HCT116 (cell line): ENCODE data around the gene COPS9. TPM values are rescaled to one million over a fixed set of nuclear protein-coding genes. Genes with fewer than 3 reads are reported as not detected.

Experiments used
- ATAC-seq: fragments of 200-7000 bp; cut with Tn5 transposase; 2 replicates; pipeline ENCODE4 v1.9.1; 2020; ENCODE audit warnings: mild to moderate bottlenecking, moderate library complexity
- BruUV-seq: library from RNA; stranded (reverse); fragments of 400-500 nt; replicated peaks from 2 replicates; lab custom pipeline; 2021; lab: Mats Ljungman, UMichigan
- CTCF ChIA-PET: fragments of 300-600 bp; sonication (Branson Sonifier 250); formaldehyde crosslinking; loops from one replicate; lab custom pipeline; 2021; ENCODE audit warnings: antibody characterized with exemption; lab: Charles Lee
- POLR2A ChIA-PET: fragments of 300-600, 350-600 bp; sonication (Branson Sonifier 250); formaldehyde crosslinking; loops from one replicate; lab custom pipeline; 2021; ENCODE audit warnings: antibody characterized with exemption; lab: Charles Lee
- RAD21 ChIA-PET, 2 experiments: fragments of 300-600 bp; sonication (Branson Sonifier 250); formaldehyde crosslinking; loops; one replicate each; lab custom pipeline; 2023; ENCODE audit warnings: low total read pairs in 2 of 2; ENCODE audit not compliant: uncharacterized antibody in 2 of 2, unreplicated experiment in 2 of 2, low non-redundant PET in 1 of 2; lab: Charles Lee
- DNase-seq: peaks from one replicate; pipeline ENCODE4 v3.0.0-alpha.2; 2010; ENCODE audit warnings: low read depth, low spot score
- H2AFZ ChIP-seq: fragments of 200-600 bp; shearing (Covaris generic), sonication (generic); 2 replicates; pipeline ENCODE4 v1.6.1; 2017; ENCODE audit warnings: low read depth, mixed run types, mixed read lengths, antibody characterized with exemption, low read length; ENCODE audit not compliant: poor library complexity, severe bottlenecking
- H3K27ac ChIP-seq: 2 replicates; pipeline ENCODE4 v1.5.1; 2012; ENCODE audit warnings: low read depth, low read length
- H3K27me3 ChIP-seq: fragments of 200-600 bp; sonication (generic); 2 replicates; pipeline ENCODE4 v1.6.1; 2016; ENCODE audit warnings: mixed run types, low read length, mixed read lengths; ENCODE audit not compliant: insufficient read depth
- H3K36me3 ChIP-seq, 2 experiments: fragments of 200-500 bp in 1 of 2; fragments of 200-600 bp in 1 of 2; sonication (Bioruptor generic) in 1 of 2; sonication (generic) in 1 of 2; 2 replicates each; pipeline versions ENCODE4 v1.5.1 to v1.6.1; 2014 to 2016; ENCODE audit warnings: low read length in 2 of 2, inconsistent platforms in 1 of 2, mixed read lengths in 1 of 2, mixed run types in 1 of 2; ENCODE audit not compliant: insufficient read depth in 2 of 2, control insufficient read depth in 1 of 2
- H3K4me1 ChIP-seq, 2 experiments: fragments of 200-600 bp in 1 of 2; sonication (generic) in 1 of 2; 2 replicates each; pipeline versions ENCODE4 v1.5.1 to v1.6.1; 2012 to 2017; ENCODE audit warnings: low read length in 2 of 2, inconsistent platforms in 1 of 2, mild to moderate bottlenecking in 1 of 2, mixed read lengths in 1 of 2, mixed run types in 1 of 2, moderate library complexity in 1 of 2; ENCODE audit not compliant: insufficient read depth in 2 of 2, control insufficient read depth in 1 of 2
- H3K4me2 ChIP-seq: fragments of 200-600 bp; sonication (generic); 2 replicates; pipeline ENCODE4 v1.6.1; 2017; ENCODE audit warnings: mixed run types, low read length, mixed read lengths
- H3K4me3 ChIP-seq, 2 experiments: fragments of 200-600 bp in 1 of 2; sonication (generic) in 1 of 2; replicated peaks in 1 of 2; 2 replicates each; pipeline ENCODE4 v1.5.1; 2011 to 2016; ENCODE audit warnings: low read length in 2 of 2, control low read depth in 1 of 2, low read depth in 1 of 2, mild to moderate bottlenecking in 1 of 2, mixed read lengths in 1 of 2, mixed run types in 1 of 2
- H3K79me2 ChIP-seq: fragments of 200-600 bp; sonication (generic); 2 replicates; pipeline ENCODE4 v1.6.1; 2017; ENCODE audit warnings: mild to moderate bottlenecking, mixed run types, low read length, moderate library complexity, mixed read lengths; ENCODE audit not compliant: insufficient read depth
- H3K9ac ChIP-seq: fragments of 200-600 bp; sonication (generic); 2 replicates; pipeline ENCODE4 v1.6.1; 2016; ENCODE audit warnings: low read length, mixed read lengths
- H3K9me2 ChIP-seq: fragments of 200-600 bp; sonication (generic), shearing (Covaris generic); 2 replicates; pipeline ENCODE4 v1.6.1; 2017; ENCODE audit warnings: mixed run types, mild to moderate bottlenecking, moderate library complexity; ENCODE audit not compliant: insufficient read depth
- H3K9me3 ChIP-seq, 2 experiments: fragments of 200-500 bp in 1 of 2; fragments of 200-600 bp in 1 of 2; sonication (Bioruptor generic) in 1 of 2; sonication (generic) in 1 of 2; 2 replicates each; pipeline ENCODE4 v1.6.1; 2014 to 2017; ENCODE audit warnings: low read length in 2 of 2, mixed read lengths in 2 of 2, inconsistent platforms in 1 of 2, low read depth in 1 of 2, mild to moderate bottlenecking in 1 of 2, mixed run types in 1 of 2, moderate library complexity in 1 of 2; ENCODE audit not compliant: control insufficient read depth in 1 of 2, insufficient read depth in 1 of 2
- H4K20me1 ChIP-seq: fragments of 200-600 bp; sonication (generic), shearing (Covaris generic); 2 replicates; pipeline ENCODE4 v1.6.1; 2017; ENCODE audit warnings: mixed run types, mild to moderate bottlenecking, moderate library complexity; ENCODE audit not compliant: insufficient read depth
- CBX3 ChIP-seq: IDR thresholded peaks from 2 replicates; pipeline ENCODE4 v1.6.1; 2012; ENCODE audit warnings: low read depth
- EGR1 ChIP-seq: IDR thresholded peaks from 2 replicates; pipeline ENCODE4 v1.6.1; 2012; ENCODE audit warnings: low read depth
- ELF1 ChIP-seq: IDR thresholded peaks from 2 replicates; pipeline ENCODE4 v1.6.1; 2012; ENCODE audit warnings: low read depth, borderline replicate concordance
- EZH2 ChIP-seq: fragments of 200-600 bp; sonication (generic); IDR thresholded peaks from 2 replicates; pipeline ENCODE4 v1.6.1; 2017; ENCODE audit warnings: antibody characterized with exemption, mixed run types
- EZH2phosphoT487 ChIP-seq: fragments of 200-600 bp; IDR thresholded peaks from 2 replicates; pipeline ENCODE4 v1.6.1; 2018; ENCODE audit warnings: antibody characterized with exemption, borderline replicate concordance
- FOSL1 ChIP-seq: IDR thresholded peaks from 2 replicates; pipeline ENCODE4 v1.6.1; 2012; ENCODE audit warnings: low read depth
- POLR2AphosphoS5 ChIP-seq: IDR thresholded peaks from 2 replicates; pipeline ENCODE4 v1.6.1; 2011; ENCODE audit warnings: mild to moderate bottlenecking, low read depth, low read length, moderate library complexity
- SIN3A ChIP-seq: IDR thresholded peaks from 2 replicates; pipeline ENCODE4 v1.6.1; 2012; ENCODE audit warnings: low read depth
- SP1 ChIP-seq: IDR thresholded peaks from 2 replicates; pipeline ENCODE4 v1.6.1; 2012; ENCODE audit warnings: low read depth
- YY1 ChIP-seq: IDR thresholded peaks from 2 replicates; pipeline ENCODE4 v1.6.1; 2011; ENCODE audit warnings: low read length, low read depth, moderate library complexity, mild to moderate bottlenecking; ENCODE audit not compliant: insufficient replicate concordance; ENCODE audit errors: extremely low read depth
- ZFX ChIP-seq: fragments of 450-650 bp; IDR thresholded peaks from 2 replicates; pipeline ENCODE4 v1.6.1; 2017
- intact Hi-C: fragments of 100-400 bp; cut with micrococcal nuclease; formaldehyde crosslinking; loops from 2 replicates; pipeline ENCODE4 v1.10.0; 2022
- total RNA-seq: library from RNA; stranded (reverse); gene quantifications from one replicate; pipeline ENCODE4 v1.2.1, GENCODE V29; 2021; ENCODE audit not compliant: unreplicated experiment
- TF ChIP-seq, protein P1 (sequence below): IDR thresholded peaks from 2 replicates; pipeline ENCODE4 v1.6.1; 2012
- TF ChIP-seq, protein P2 (sequence below), 3 experiments: fragments of 200-600 bp in 1 of 3; sonication (generic) in 1 of 3; IDR thresholded peaks in 2 of 3; conservative IDR thresholded peaks in 1 of 3; 2 replicates each; pipeline ENCODE4 v1.5.1; 2012 to 2017; ENCODE audit warnings: low read depth in 2 of 3, low read length in 2 of 3, antibody characterized with exemption in 1 of 3, borderline replicate concordance in 1 of 3, control low read depth in 1 of 3, mild to moderate bottlenecking in 1 of 3, mixed read lengths in 1 of 3, mixed run types in 1 of 3, moderate library complexity in 1 of 3; ENCODE audit not compliant: insufficient read depth in 1 of 3
- TF ChIP-seq, protein P3 (sequence below): IDR thresholded peaks from 2 replicates; pipeline ENCODE4 v1.6.1; 2011; ENCODE audit warnings: mild to moderate bottlenecking, low read length, moderate library complexity; ENCODE audit not compliant: insufficient replicate concordance; ENCODE audit errors: extremely low read depth
- TF ChIP-seq, protein P4 (sequence below): IDR thresholded peaks from 2 replicates; pipeline ENCODE4 v1.6.1; 2012

Gene COPS9
- total RNA-seq, 1 experiment from 2014 or later, result 111 TPM

DNA sequence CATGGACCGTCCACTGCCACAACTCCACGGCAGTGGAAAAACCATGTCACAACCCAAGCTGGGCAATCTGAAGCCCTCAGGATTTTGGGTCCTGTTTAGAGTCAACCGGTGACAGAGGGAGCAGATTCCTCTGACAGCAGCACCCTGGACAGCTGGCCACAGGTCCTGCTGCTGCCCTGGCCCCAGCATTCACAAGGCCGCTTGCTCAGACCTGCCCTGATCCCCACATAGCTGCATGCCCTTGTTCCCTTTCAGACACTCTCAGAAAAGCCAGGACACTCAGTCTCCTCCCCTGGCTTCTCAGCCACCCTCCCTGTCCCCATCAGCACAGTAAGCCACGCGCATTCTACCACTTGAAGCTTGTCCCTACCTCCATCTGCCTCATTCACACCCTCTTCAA is 1.6 kb downstream of the COPS9 start:
- Histone ChIP-seq H2AFZ (no peak overlapping the region), H3K4me1 (peaks cover 7 to 18% of the 10 kb centered on the region in 2 experiments; a peak in 3 of 4 replicates), H3K9ac (peak overlapping the region; percentile 95; the same call in 1 of the 2 replicates), H3K27ac (no peak overlapping the region), H4K20me1 (no peaks in the 10 kb centered on the region)
- POLR2A ChIA-PET, result interaction anchor here (0.8 kb wide), 1 partner anchor 109 kb away, joined by 4 read pairs; the partner anchor contains the start of gene NDUFA10
- intact Hi-C loops, result no loop called here
- TF ChIP-seq ZFX (no peak), YY1 (no peak)
- TF ChIP-seq, all 23 proteins: peak for 0
- H3K9me2 ChIP-seq, result no peaks in the 10 kb centered on the region
- peak overlapping the region; percentile 67 to 99 for H3K4me3 ChIP-seq
- no peaks in the 10 kb centered on the region for H3K9me3 ChIP-seq
- peaks cover 24 to 32% of the 10 kb centered on the region in 2 experiments; a peak in 3 of 4 replicates for H3K36me3 ChIP-seq
- RAD21 ChIA-PET, result no interaction called here
- BruUV-seq, result no TSS peak
- ATAC-seq, result no peak
- CTCF ChIA-PET, result no interaction called here
- no peaks in the 10 kb centered on the region for H3K27me3 ChIP-seq
- no peak for DNase-seq
- H3K4me2 ChIP-seq, result peak overlapping the region; percentile 93
- peaks cover 31% of the 10 kb centered on the region for H3K79me2 ChIP-seq

DNA sequence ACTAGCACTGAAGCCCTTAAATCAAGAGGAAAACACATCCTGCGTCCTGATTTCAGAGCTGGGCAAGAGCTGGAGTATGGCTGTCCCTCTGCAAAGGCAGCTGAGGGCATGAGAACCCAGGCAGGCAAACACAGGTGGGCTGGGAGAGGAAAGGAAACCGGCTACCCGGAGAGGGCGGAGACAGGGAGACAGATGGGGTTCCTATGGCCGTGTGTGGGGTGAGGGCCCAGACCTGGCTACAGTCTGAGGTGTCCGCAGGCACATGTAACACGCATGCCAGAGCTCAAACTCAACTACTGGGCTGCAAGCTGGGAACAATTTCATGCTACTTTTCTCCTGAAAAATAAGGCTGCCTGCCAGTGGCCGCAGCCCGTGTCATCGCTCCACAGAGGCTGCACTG is 2.7 kb downstream of the COPS9 start:
- intact Hi-C loops, result no loop called here
- H2AFZ ChIP-seq, result no peak overlapping the region
- peaks cover 7 to 18% of the 10 kb centered on the region in 2 experiments; a peak in 3 of 4 replicates for H3K4me1 ChIP-seq
- H3K27me3 ChIP-seq, result no peaks in the 10 kb centered on the region
- no peaks in the 10 kb centered on the region for H4K20me1 ChIP-seq
- no TSS peak for BruUV-seq
- DNase-seq (no peak), ATAC-seq (no peak)
- H3K4me2 ChIP-seq, result no peak overlapping the region
- H3K27ac ChIP-seq, result no peak overlapping the region
- ChIA-PET POLR2A (no interaction called here), RAD21 (no interaction called here), CTCF (interaction anchor here (1.2 kb wide), 1 partner anchor 72 kb away, joined by 3 read pairs; no protein-coding TSS in a partner anchor)
- no peaks in the 10 kb centered on the region for H3K9me2 ChIP-seq
- H3K9me3 ChIP-seq, result no peaks in the 10 kb centered on the region
- no peak overlapping the region for H3K4me3 ChIP-seq
- no peak overlapping the region for H3K9ac ChIP-seq
- peaks cover 31% of the 10 kb centered on the region for H3K79me2 ChIP-seq
- peaks cover 26 to 32% of the 10 kb centered on the region in 2 experiments; a peak in 3 of 4 replicates for H3K36me3 ChIP-seq
- TF ChIP-seq SIN3A, result no peak
- no peak for TF ChIP-seq ELF1
- TF ChIP-seq EZH2phosphoT487, result no peak
- no peak for TF ChIP-seq CBX3
- no peak for TF ChIP-seq EZH2
- no peak for TF ChIP-seq FOSL1
- no peak for TF ChIP-seq POLR2AphosphoS5
- TF ChIP-seq ZFX, result no peak
- TF ChIP-seq, protein P1, sequence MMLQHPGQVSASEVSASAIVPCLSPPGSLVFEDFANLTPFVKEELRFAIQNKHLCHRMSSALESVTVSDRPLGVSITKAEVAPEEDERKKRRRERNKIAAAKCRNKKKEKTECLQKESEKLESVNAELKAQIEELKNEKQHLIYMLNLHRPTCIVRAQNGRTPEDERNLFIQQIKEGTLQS, result no peak
- TF ChIP-seq, protein P2, sequence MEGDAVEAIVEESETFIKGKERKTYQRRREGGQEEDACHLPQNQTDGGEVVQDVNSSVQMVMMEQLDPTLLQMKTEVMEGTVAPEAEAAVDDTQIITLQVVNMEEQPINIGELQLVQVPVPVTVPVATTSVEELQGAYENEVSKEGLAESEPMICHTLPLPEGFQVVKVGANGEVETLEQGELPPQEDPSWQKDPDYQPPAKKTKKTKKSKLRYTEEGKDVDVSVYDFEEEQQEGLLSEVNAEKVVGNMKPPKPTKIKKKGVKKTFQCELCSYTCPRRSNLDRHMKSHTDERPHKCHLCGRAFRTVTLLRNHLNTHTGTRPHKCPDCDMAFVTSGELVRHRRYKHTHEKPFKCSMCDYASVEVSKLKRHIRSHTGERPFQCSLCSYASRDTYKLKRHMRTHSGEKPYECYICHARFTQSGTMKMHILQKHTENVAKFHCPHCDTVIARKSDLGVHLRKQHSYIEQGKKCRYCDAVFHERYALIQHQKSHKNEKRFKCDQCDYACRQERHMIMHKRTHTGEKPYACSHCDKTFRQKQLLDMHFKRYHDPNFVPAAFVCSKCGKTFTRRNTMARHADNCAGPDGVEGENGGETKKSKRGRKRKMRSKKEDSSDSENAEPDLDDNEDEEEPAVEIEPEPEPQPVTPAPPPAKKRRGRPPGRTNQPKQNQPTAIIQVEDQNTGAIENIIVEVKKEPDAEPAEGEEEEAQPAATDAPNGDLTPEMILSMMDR (IDR thresholded peaks at IDR 0.05 in 2 of 3, conservative IDR thresholded peaks at IDR 0.05 in 1 of 3; ENCODE audit: borderline replicate concordance in 1 of 3, insufficient read depth in 1 of 3, low read depth in 2 of 3, low read length in 2 of 3), result no peak
- TF ChIP-seq EGR1, result no peak
- TF ChIP-seq SP1, result no peak
- TF ChIP-seq, protein P3, sequence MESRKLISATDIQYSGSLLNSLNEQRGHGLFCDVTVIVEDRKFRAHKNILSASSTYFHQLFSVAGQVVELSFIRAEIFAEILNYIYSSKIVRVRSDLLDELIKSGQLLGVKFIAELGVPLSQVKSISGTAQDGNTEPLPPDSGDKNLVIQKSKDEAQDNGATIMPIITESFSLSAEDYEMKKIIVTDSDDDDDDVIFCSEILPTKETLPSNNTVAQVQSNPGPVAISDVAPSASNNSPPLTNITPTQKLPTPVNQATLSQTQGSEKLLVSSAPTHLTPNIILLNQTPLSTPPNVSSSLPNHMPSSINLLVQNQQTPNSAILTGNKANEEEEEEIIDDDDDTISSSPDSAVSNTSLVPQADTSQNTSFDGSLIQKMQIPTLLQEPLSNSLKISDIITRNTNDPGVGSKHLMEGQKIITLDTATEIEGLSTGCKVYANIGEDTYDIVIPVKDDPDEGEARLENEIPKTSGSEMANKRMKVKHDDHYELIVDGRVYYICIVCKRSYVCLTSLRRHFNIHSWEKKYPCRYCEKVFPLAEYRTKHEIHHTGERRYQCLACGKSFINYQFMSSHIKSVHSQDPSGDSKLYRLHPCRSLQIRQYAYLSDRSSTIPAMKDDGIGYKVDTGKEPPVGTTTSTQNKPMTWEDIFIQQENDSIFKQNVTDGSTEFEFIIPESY, result no peak
- TF ChIP-seq, protein P4, sequence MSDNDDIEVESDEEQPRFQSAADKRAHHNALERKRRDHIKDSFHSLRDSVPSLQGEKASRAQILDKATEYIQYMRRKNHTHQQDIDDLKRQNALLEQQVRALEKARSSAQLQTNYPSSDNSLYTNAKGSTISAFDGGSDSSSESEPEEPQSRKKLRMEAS, result no peak
